HG03175 (cell line): ENCODE measurements around the gene NDNF.

Experiments
- ATAC-seq: cut with Tn5 transposase; IDR thresholded peaks from one replicate; pipeline ENCODE4 v1.9.1; 2021; ENCODE audit warnings: mild to moderate bottlenecking, moderate library complexity; ENCODE audit not compliant: unreplicated experiment

Gene NDNF

DNA sequence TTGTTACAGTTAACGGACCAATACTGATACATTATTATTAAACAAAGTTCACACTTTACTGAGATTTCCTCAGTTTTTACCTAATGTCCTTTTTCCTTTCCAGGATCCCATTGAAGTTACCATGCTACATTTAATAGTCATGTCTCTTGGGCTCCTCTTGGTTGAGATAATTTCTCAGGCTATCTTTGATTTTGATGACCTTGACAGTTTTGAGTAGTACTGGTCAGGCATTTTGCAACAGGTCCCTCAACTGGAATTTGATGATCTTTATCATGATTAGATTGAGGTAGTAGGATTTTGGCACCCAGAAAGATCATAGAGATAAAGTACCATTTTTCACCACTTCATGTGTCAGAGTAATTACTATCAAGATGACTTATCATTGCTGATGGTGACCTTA, 53.8 kb downstream of the NDNF start:
- ATAC-seq = no peak

DNA sequence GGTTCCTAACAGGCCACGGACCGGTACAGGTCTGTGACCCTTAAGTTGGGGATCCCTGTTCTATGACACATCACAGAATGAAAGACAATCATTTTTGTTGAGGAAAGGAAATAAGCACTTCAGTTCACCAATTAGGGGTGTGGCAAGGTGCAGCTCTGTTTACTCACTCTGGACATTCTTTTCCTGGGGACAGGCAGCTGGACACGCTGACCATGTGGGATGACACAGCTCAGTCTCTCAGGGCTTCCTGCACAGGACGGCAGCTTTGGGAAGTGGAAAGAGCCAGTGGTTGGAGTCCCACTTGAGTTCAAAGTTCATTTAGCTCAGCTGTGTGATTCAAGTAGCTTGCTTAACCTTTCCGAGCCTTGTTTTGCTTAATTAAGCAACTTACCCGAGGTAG, 55.7 kb downstream of the NDNF start:
- ATAC-seq = no peak

DNA sequence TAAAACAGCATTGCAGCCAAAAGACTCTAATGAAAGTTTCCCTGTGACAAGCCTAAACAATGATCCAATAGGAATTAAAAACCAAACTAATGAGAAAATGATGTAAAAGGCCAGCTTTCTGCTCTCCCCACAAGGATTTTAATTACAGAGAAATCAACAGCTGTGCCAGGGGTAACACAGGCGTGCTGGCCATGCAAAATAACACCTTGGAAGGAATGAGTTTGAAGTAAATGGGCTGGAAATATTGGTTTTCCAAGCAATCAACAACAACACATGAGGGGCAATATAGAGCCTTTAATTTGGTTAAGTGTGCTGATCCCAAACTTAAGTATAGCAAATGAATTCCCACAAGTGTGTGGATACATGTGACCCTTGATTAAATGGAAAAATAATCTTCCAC, 56.9 kb downstream of the NDNF start:
- no peak for ATAC-seq

DNA sequence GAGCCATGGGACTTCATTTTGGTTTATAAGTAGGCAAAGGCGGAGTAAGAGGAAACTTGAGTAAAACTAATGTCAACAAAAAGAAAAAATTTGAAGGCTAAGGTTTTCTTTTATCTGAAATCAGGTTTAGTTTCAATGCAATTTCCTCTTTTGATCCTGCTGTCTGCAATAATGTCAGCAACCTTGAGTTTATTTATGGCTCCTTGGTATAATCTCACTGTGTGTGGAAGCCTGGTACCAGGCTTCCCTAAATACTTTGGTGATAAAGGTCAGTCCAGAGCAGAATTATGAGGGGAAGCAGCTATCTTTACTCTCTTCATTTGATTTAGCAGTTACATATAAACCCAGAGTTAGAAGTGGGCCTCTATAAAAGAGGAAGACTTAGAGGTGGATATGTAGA, 57.8 kb downstream of the NDNF start:
- no peak for ATAC-seq

DNA sequence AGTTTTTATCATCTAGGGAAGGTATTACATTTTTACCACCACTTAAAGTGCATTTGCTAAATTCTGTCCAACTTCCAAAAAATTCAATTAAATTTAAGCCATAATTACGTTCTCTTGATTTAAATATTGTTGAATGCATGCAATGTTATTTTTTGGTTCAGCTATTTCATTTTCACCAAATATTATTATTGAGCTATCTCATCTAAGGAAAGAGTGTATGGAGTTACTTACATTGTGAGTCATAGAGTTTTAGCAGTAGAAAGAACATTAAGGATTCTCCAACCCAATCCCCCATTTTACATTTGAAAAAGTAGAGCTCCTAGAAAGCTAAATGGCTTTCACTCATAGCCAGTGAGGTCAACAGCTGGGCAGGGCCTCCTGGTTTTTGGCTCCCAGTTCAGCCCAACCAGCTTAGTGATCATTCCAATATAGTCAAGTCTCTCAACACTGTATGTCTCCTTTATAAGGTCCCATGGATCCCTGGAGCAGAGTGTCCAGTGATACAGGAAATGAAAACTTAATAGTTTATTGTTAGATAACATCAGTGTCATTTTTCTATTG, 60.5 kb downstream of the NDNF start:
- ATAC-seq = no peak

DNA sequence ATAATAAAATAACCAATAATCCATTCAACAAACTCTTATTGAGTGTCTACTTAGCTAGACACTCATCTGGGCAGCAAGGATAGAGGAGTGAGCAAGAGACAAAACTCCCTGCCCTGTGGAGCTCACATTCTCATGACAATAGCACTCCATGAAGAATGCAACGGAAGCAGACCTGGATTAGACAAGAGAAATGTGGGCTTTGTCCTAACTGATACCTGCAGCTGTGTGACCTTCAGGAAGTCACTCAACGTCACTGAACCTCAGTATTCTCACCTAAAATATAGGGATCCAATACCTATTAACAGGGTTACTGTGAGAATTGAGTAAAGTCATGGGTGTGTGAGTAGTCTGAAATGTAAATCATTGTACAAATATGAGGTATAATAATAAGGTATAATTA, 61.2 kb downstream of the NDNF start:
- no peak for ATAC-seq

DNA sequence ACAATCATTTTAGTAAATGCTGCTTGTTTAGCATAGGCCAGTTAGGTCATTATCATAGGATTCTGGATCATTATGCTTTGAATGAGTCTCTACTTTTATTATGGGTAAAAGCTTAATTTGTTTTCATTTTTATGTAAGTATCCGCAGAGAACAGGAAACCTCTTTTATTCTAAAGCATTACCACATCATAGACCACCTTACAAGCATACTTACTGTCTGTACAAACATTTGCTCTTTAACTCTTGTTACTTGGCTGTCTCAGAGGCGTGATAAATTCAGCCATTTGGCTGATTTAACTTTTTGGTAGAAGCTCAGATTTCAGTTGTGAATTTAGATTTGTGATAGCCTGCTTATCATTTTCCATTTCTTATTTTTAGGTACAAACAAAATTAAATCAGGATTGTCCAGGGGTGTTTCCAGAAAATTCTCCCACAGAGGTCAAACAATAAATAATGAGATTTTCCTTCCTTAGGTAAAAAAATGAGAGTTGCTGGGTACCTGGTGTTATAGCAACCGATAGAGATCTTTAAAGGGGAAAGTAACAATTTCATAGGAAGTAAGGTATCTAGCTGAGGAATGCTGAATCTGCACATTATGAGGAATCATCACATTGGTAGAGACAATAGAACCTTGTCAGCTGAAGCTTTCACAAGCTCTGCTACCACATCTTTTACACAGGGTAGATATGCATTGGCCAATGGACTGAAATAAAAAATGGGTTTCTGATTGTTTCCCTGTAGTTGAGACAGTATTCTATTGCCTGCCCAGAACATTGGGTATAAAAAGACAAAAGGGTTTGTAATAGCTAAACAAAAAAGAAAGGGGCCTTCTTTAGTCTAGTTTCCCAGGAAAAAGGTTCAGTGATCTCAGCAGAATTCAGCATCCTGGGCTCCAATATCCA, 62.5 kb downstream of the NDNF start:
- no peak for ATAC-seq

DNA sequence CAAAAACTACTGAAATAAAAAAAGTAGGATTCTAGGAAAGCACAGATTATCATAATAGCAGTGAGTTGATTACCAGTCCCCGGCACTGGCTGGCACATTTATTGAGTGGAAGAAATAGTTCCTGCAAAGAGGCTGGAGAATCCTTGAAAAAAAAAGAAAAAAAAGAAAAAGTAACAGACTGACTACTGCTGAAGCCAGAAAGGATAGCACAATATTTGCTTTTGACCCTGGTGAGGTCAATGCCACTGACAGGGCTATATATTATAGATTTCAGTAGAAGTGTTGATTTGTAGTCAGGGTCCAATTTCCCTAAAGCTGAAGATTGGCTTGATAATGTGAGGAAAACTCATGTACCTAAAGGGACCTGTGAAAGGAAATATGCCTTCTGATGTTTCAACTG, 64.7 kb downstream of the NDNF start:
- ATAC-seq = no peak

DNA sequence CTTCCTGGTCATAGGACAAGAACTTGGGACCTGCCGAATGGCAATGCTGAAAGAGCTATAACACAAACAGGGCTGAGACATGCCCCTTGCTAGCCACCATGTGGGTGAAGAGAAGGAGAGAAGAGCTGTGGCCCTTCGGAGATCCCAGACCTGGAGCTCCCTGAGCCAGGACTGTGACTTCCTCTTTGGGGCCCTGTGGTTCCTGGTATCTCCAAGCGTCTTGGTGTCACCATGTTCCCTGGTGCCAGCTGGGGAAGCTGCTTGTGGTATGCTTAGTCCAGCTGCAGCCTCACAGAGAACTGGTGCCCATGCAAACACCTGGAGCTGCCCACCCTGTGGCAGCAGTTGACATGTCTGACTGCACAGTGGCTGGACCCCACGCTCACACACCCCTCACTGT, 68.5 kb downstream of the NDNF start:
- no peak for ATAC-seq

DNA sequence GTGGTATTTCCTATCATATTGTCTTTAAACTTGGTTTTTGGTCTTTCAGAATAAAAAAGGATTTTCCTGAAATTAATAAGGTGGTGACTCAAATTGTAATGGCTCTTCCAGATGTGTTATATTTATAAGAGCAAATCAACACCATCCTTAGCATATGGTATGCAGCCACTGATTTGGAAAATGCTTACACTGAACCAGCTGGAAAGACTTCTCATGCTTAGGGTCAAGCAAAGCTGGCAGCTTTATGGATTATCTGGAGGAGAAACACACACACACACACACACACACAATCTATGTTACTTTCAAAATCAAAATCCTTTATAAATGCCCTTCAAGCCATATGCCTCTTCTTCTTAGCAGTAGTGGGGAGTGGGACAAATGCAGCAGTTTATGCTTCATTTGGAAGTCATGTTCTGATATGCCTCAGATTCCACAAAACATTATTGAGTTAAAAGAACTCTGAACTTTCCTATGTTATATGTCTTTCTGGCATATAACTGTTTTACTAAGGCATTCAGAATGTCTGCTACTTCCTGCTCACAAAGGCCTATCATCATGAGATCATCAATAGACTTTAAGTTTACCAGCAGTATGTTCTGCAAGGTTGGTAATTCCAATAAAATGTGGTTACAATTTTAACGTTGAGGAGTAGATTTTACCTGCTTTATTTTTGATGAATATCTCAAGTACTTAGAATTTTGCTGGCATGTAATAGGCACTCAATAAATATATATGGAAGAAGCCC, 76.9 kb downstream of the NDNF start:
- ATAC-seq = no peak

DNA sequence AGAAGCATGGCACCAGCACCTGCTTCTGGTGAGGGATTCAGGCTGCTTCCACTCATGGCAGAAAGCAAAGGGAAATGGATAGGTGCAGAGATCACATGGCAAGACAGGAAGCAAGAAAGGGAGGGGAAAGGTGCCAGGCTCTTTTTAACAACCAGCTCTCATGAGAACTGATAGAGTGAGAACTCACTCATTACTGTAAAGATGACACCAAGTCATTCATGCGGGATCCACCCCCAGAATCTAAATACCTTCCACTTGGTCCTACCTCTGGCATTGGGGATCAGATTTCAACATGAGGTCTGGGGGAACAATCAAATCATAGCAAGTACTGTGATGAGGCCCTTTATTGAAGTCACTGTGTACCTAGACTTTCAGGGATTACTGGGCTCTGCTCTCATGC, 77.8 kb downstream of the NDNF start:
- no peak for ATAC-seq

DNA sequence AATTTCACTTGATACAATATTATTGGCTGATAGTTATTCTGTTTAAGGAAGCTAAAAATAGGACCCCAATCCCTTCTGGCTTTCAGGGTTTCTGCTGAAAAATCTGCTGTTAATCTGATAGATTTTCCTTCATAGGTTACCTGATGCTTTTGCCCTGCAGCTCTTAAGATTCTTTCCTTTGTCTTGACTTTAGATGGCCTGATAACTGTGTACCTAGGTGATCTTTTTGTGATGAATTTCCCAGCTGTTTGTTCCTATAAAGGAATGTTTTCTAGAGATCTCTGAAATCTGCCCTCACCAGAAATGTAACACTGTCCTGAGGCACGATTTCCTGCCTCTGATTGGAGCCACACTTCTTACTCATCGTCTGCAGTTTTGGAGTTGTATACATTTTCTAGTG, 80.5 kb downstream of the NDNF start:
- ATAC-seq = no peak

DNA sequence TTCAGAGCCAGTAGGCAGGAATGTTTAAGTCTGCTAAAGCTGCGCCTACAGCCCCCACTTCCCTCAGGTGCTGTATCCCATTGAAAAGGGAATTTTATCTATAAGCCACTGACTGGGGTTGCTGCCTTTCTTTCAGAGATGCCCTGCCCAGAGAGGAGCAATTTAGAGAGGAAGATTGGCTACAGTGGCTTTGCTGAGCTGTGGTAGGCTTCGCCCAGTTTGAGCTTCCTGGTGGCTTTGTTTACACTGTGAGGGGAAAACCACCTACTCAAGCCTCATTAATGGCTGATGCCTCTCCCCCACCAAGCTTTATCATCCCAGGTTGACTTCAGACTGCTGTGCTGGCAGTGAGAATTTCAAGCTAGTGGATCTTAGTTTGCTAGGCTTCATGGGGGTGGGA, 82.1 kb downstream of the NDNF start:
- ATAC-seq = no peak
